Esophagus muscularis mucosa (tissue), 3 donors: ENCODE data around the gene TBC1D14.

Experiments used
- POLR2A ChIP-seq: fragments of 450-650 bp; IDR thresholded peaks from one replicate; pipeline ENCODE4 v1.6.1; 2017; ENCODE audit warnings: antibody characterized with exemption, moderate library complexity, mild to moderate bottlenecking, low read depth
- POLR2AphosphoS5 ChIP-seq, 2 donors: sonication (generic); formaldehyde crosslinking; IDR thresholded peaks; one replicate each; pipeline ENCODE4 v1.6.1; 2017; ENCODE audit warnings: antibody characterized with exemption in 2 of 2
- TF ChIP-seq, protein P1 (sequence below), 3 experiments: fragments of 200-600 bp in 2 of 3; fragments of 450-650 bp in 1 of 3; sonication (generic) in 2 of 3; IDR thresholded peaks; one replicate each; pipeline ENCODE4 v1.5.1; 2017 to 2019; ENCODE audit warnings: antibody characterized with exemption in 3 of 3, mild to moderate bottlenecking in 2 of 3, moderate library complexity in 1 of 3

DNA sequence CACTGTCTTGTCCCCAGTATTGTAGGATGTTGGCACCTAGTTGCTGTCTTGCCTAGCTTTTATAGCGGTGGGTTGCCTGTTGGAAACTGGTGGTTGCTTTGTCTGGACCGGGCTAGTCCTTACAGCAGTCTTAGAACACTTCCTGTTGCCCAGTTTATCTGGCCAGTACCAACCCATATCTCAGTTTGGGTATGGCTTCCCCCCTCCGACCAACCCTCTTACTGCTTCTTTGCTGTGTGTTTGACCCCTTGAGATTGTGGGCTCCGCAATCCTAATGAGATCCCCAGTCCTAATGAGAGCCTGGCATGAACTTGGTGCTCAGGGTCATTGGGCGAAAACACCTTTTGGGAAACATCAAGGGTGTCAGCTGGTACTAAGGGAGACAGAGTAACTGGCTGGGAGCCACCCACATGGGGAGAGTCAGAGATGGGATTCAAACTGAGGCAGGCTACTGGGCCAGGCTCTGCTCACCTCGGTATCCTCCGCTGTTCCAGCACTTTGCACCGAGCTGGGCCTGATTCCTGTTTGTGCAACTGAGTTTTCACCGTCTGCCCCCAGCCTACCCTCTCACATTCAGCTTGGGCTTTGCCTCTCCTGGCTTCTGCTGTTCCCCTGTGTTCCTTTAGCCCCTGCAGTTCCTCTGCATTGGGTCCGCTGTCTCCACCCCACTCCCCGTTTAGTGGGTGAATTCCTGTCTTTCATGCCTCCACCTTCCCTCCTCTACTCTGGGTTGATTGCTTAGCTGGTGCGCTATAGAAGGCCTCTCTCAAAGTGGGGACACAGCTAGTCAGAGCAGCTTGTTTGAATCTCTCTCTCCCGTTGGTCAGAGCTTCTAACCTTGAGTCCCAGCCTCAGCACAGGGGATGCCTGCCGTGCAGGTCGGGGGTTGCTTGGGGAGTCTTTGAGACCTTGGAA lies 1.6 kb downstream of the TBC1D14 start:
- TF ChIP-seq POLR2A (no peak), POLR2AphosphoS5 (IDR thresholded peaks at IDR 0.05) (no peak)
- TF ChIP-seq, protein P1, sequence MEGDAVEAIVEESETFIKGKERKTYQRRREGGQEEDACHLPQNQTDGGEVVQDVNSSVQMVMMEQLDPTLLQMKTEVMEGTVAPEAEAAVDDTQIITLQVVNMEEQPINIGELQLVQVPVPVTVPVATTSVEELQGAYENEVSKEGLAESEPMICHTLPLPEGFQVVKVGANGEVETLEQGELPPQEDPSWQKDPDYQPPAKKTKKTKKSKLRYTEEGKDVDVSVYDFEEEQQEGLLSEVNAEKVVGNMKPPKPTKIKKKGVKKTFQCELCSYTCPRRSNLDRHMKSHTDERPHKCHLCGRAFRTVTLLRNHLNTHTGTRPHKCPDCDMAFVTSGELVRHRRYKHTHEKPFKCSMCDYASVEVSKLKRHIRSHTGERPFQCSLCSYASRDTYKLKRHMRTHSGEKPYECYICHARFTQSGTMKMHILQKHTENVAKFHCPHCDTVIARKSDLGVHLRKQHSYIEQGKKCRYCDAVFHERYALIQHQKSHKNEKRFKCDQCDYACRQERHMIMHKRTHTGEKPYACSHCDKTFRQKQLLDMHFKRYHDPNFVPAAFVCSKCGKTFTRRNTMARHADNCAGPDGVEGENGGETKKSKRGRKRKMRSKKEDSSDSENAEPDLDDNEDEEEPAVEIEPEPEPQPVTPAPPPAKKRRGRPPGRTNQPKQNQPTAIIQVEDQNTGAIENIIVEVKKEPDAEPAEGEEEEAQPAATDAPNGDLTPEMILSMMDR (IDR thresholded peaks at IDR 0.05) = no peak
